Activated naive CD4-positive, alpha-beta T cell treated with anti-CD3 and anti-CD28 coated beads for 36 hours (primary cell): ENCODE data around the gene CCDC194. TPM values are rescaled to one million over a fixed set of nuclear protein-coding genes. Genes with fewer than 3 reads are reported as not detected.
A peak's percentile ranks its signal among the peaks of the same experiment; 100 is the strongest.

ENCODE experiments used
- CTCF ChIA-PET: fragments of 350-600 bp; sonication (Branson Sonifier 250); formaldehyde crosslinking; loops from one replicate; lab custom pipeline; 2021; ENCODE audit warnings: antibody characterized with exemption; lab: Charles Lee
- DNase-seq: peaks from one replicate; pipeline ENCODE4 v3.0.0-alpha.2; 2020
- H3K27ac Mint-ChIP-seq: one replicate; pipeline ENCODE4 v1.8.0; 2021; ENCODE audit warnings: mild to moderate bottlenecking, mixed read lengths
- H3K27me3 Mint-ChIP-seq: one replicate; pipeline ENCODE4 v1.8.0; 2021; ENCODE audit warnings: low read depth, mixed read lengths
- H3K36me3 Mint-ChIP-seq: one replicate; pipeline ENCODE4 v1.8.0; 2021; ENCODE audit warnings: low read depth, mixed read lengths
- H3K4me1 Mint-ChIP-seq: one replicate; pipeline ENCODE4 v1.8.0; 2021; ENCODE audit warnings: low read depth, mixed read lengths
- H3K4me3 Mint-ChIP-seq: one replicate; pipeline ENCODE4 v1.8.0; 2021; ENCODE audit warnings: mild to moderate bottlenecking, moderate library complexity, mixed read lengths
- H3K9me3 Mint-ChIP-seq: one replicate; pipeline ENCODE4 v1.8.0; 2021; ENCODE audit warnings: mixed read lengths
- intact Hi-C: fragments of 100-400 bp; cut with micrococcal nuclease; formaldehyde crosslinking; loops from one replicate; pipeline ENCODE4 v1.15.1; 2023
- total RNA-seq, 2 experiments: library from RNA; stranded (reverse); gene quantifications; one replicate each; pipeline ENCODE4 v1.2.3, GENCODE V29; 2021

Gene CCDC194
- total RNA-seq, 2 experiments from 2014 or later: 0.83 to 0.89 TPM

DNA sequence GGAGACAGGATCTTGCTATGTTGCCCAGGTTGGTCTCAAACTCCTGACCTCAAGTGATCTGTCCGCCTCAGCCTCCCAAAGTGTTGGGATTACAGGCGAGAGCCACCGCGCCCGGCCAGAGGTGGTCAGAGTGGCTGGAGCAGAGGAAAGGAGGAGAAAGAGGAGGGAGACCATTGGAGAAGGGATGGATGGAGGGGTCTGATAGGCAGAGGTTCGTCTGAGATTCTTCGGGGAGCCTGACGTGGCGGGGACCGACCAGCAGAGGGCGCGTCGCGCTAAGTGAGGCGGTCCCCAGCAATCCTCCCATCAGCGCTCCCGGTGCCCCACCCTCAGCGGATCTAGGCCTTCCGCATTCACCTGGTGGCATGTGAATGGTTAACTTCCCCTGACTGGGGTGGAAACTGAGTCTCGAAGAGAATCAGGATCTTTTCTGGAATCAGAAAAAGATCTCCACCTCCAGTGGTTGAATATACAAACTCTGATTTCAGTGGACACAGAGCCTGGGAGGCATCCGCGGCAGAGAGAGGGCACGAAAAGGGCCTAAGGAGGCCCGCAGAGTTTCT lies 47.8 kb downstream of the CCDC194 start:
- peaks cover 3% of the 10 kb centered on the region for H3K36me3 Mint-ChIP-seq
- H3K27ac Mint-ChIP-seq: no peak overlapping the region
- H3K9me3 Mint-ChIP-seq: no peaks in the 10 kb centered on the region
- H3K4me1 Mint-ChIP-seq: peaks cover 3% of the 10 kb centered on the region
- H3K4me3 Mint-ChIP-seq: no peak overlapping the region
- CTCF ChIA-PET: interaction anchor here (0.7 to 1.5 kb wide), 7 partner anchors 10 to 121 kb away, joined by 3 to 14 read pairs (median 4); no protein-coding TSS in a partner anchor
- peak; percentile 88 for DNase-seq
- intact Hi-C loops: loop anchor here (1.0 kb wide), 3 partner anchors 40 to 120 kb away; no protein-coding TSS in a partner anchor
- peaks cover 8% of the 10 kb centered on the region for H3K27me3 Mint-ChIP-seq

DNA sequence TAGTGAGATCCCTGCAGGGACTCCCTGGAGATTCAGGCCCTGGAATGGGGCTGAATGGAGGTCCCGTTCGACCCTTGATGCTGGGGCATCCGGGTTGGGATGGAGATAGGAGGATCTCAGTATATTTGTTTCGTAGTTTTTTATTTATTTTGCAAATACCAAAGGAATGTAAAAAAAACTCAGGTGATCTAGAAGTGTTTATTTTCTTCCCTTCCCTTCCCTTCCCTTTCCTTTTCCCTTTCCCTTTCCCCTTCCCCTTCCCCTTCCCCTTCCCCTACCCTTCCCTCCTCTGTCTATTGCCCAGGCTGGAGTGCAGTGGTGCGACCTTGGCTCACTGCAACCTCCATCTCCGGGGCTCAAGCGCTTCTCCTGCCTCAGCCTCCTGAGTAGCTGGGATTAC lies 52.2 kb downstream of the CCDC194 start:
- CTCF ChIA-PET: interaction anchor here (2.7 kb wide), 1 partner anchor 44 kb away, joined by 17 read pairs; no protein-coding TSS in a partner anchor
- intact Hi-C loops: no loop called here
- H3K4me1 Mint-ChIP-seq: peaks cover 13% of the 10 kb centered on the region
- no peaks in the 10 kb centered on the region for H3K27me3 Mint-ChIP-seq
- no peak for DNase-seq
- H3K9me3 Mint-ChIP-seq: no peaks in the 10 kb centered on the region
- H3K36me3 Mint-ChIP-seq: peaks cover 9% of the 10 kb centered on the region
- H3K27ac Mint-ChIP-seq: no peak overlapping the region
- no peak overlapping the region for H3K4me3 Mint-ChIP-seq

DNA sequence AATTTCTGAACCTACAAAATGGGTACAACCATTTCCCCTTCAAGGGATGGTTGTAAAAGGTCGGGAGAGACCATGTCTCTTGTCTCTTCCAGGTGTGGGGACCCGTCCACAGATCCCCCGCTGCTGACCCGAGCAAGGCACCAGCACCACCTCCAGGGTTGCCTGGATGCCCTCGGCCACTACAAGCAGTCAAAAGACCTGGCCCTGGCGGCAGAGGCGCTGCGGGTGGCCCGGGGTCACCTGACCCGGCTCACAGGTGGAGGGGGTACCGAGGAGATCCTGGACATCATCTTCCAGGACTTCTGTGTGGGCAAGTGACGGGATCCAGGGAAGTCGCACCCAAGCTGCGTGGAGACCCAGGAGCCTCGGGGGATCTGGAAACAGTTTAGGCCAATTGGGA lies 52.6 kb downstream of the CCDC194 start:
- no peaks in the 10 kb centered on the region for H3K27me3 Mint-ChIP-seq
- no peak overlapping the region for H3K27ac Mint-ChIP-seq
- no peak for DNase-seq
- CTCF ChIA-PET: no interaction called here
- no peaks in the 10 kb centered on the region for H3K9me3 Mint-ChIP-seq
- H3K36me3 Mint-ChIP-seq: peaks cover 9% of the 10 kb centered on the region
- intact Hi-C loops: no loop called here
- peaks cover 12% of the 10 kb centered on the region for H3K4me1 Mint-ChIP-seq
- H3K4me3 Mint-ChIP-seq: no peak overlapping the region

GRCh38 chr19:17340871-17341357 lies 53.1 kb downstream of the CCDC194 start:
- no peaks in the 10 kb centered on the region for H3K27me3 Mint-ChIP-seq
- H3K4me3 Mint-ChIP-seq: no peak overlapping the region
- H3K4me1 Mint-ChIP-seq: peaks cover 12% of the 10 kb centered on the region
- no peaks in the 10 kb centered on the region for H3K9me3 Mint-ChIP-seq
- CTCF ChIA-PET: no interaction called here
- intact Hi-C loops: no loop called here
- DNase-seq: no peak
- peaks cover 9% of the 10 kb centered on the region for H3K36me3 Mint-ChIP-seq
- no peak overlapping the region for H3K27ac Mint-ChIP-seq

Other genes starting within 250 kb of the CCDC194 start
- 10 to 100 TPM; 24.7 to 25.3 TPM for gene USE1, start 178.8 kb downstream of the CCDC194 start, total RNA-seq
- 1 to 10 TPM; 8.7 to 9.3 TPM for gene OCEL1, start 168.0 kb downstream of the CCDC194 start, total RNA-seq
- gene NR2F6, start 148.3 kb downstream of the CCDC194 start, total RNA-seq: 1 to 10 TPM; 5.3 to 6.0 TPM
- gene USHBP1, start 129.5 kb downstream of the CCDC194 start, total RNA-seq: under 1 TPM in 1 of 2 experiments, not detected in 1; 0.20 TPM
- gene BABAM1, start 126.8 kb downstream of the CCDC194 start, total RNA-seq: 100 to 1,000 TPM; 108 to 109 TPM
- gene ANKLE1, start 112.3 kb downstream of the CCDC194 start, total RNA-seq: 1 to 10 TPM; 8.6 to 8.8 TPM
- 1 to 10 TPM; 4.1 to 4.4 TPM for gene ABHD8, start 90.8 kb downstream of the CCDC194 start, total RNA-seq
- 10 to 100 TPM; 84.2 to 92.2 TPM for gene MRPL34, start 88.3 kb downstream of the CCDC194 start, total RNA-seq
- 10 to 100 TPM; 26.2 to 28.6 TPM for gene DDA1, start 84.6 kb downstream of the CCDC194 start, total RNA-seq
- gene ANO8, start 59.3 kb downstream of the CCDC194 start, total RNA-seq: 1 to 10 TPM; 3.4 to 3.8 TPM
- gene GTPBP3, start 56.6 kb downstream of the CCDC194 start, total RNA-seq: 10 to 100 TPM; 36.8 to 45.7 TPM
- not detected for gene PLVAP, start 16.9 kb downstream of the CCDC194 start, total RNA-seq
- 100 to 1,000 TPM; 117 to 121 TPM for gene BST2, start 11.4 kb upstream of the CCDC194 start, total RNA-seq
- gene MVB12A, start 25.9 kb upstream of the CCDC194 start, total RNA-seq: 10 to 100 TPM; 29.3 to 32.1 TPM
- gene TMEM221, start 54.5 kb upstream of the CCDC194 start, total RNA-seq: not detected
- gene NXNL1, start 66.7 kb upstream of the CCDC194 start, total RNA-seq: not detected
- 1 to 10 TPM; 1.2 to 1.7 TPM for gene SLC27A1, start 76.3 kb upstream of the CCDC194 start, total RNA-seq
- gene PGLS, start 117.5 kb upstream of the CCDC194 start, total RNA-seq: 10 to 100 TPM; 54.5 to 58.0 TPM
- gene COLGALT1, start 161.5 kb upstream of the CCDC194 start, total RNA-seq: 10 to 100 TPM; 36.8 to 37.3 TPM